Tibial artery (tissue), 4 donors: ENCODE data around the gene CLCN7.
A peak's percentile ranks its signal among the peaks of the same experiment; 100 is the strongest.

ENCODE experiments used
- DNase-seq, 2 donors: peaks; one replicate each; pipeline ENCODE4 v3.0.0-alpha.2; 2019
- H3K27ac ChIP-seq, 2 donors: fragments of 200-600 bp; sonication (generic) in 1 of 2; 1 replicate in 1 of 2; 2 replicates in 1 of 2; pipeline ENCODE4 v1.5.1; 2018 to 2019; ENCODE audit warnings: mild to moderate bottlenecking in 1 of 2
- H3K27me3 ChIP-seq, 2 donors: fragments of 200-600 bp; sonication (generic) in 1 of 2; one replicate each; pipeline versions ENCODE4 v1.5.1 to v1.6.0; 2016 to 2019
- H3K36me3 ChIP-seq, 3 donors: fragments of 200-600 bp; sonication (generic) in 2 of 3; one replicate each; pipeline ENCODE4 v1.5.1; 2016 to 2019; ENCODE audit warnings: mild to moderate bottlenecking in 2 of 3
- H3K4me1 ChIP-seq, 4 donors: fragments of 200-600 bp; sonication (generic) in 2 of 4; 1 replicate in 3 of 4; 2 replicates in 1 of 4; pipeline ENCODE4 v1.5.1; 2016 to 2019
- H3K4me3 ChIP-seq, 2 donors: fragments of 200-600 bp; sonication (generic) in 1 of 2; 1 replicate in 1 of 2; 2 replicates in 1 of 2; pipeline ENCODE4 v1.5.1; 2018 to 2019; ENCODE audit warnings: mild to moderate bottlenecking in 2 of 2
- H3K9me3 ChIP-seq, 3 donors: fragments of 200-600 bp; sonication (generic) in 1 of 3; one replicate each; pipeline ENCODE4 v1.5.1; 2016 to 2019
- CTCF ChIP-seq, 2 experiments: fragments of 200-600 bp in 1 of 2; fragments of 450-650 bp in 1 of 2; IDR thresholded peaks; one replicate each; pipeline ENCODE4 v1.5.1; 2017 to 2019; ENCODE audit warnings: antibody characterized with exemption in 2 of 2, mild to moderate bottlenecking in 1 of 2, moderate library complexity in 1 of 2
- intact Hi-C: fragments of 100-400 bp; cut with DNase I; formaldehyde crosslinking; loops from one replicate; pipeline ENCODE4 v1.15.0; 2023; ENCODE audit warnings: low total_unique reads

The CLCN7 gene

GRCh38 chr16:1413684-1414531, 60.9 kb downstream of the CLCN7 start:
- no peaks in the 10 kb centered on the region for H3K9me3 ChIP-seq
- H3K36me3 ChIP-seq: peaks cover 0 to 34% (median 8%) of the 10 kb centered on the region in 3 donors
- peak overlapping the region; percentile 88 to 89 for H3K27ac ChIP-seq
- no peaks in the 10 kb centered on the region for H3K27me3 ChIP-seq
- TF ChIP-seq CTCF (IDR thresholded peaks at IDR 0.05): peak; percentile 53 to 57
- DNase-seq: peak; percentile 32 to 75
- intact Hi-C loops: no loop called here
- H3K4me1 ChIP-seq: peaks cover 0 to 39% (median 15%) of the 10 kb centered on the region in 4 donors
- peak overlapping the region; percentile 92 to 99 for H3K4me3 ChIP-seq

GRCh38 chr16:1412847-1413246, 62.0 kb downstream of the CLCN7 start:
- Histone ChIP-seq H3K36me3 (peaks cover 0 to 28% (median 8%) of the 10 kb centered on the region in 3 donors), H3K9me3 (no peaks in the 10 kb centered on the region), H3K27me3 (no peaks in the 10 kb centered on the region), H3K27ac (peak overlapping the region in 1 of 2 donors; percentile 33), H3K4me1 (peaks cover 0 to 46% (median 23%) of the 10 kb centered on the region in 4 donors), H3K4me3 (no peak overlapping the region)
- TF ChIP-seq CTCF (IDR thresholded peaks at IDR 0.05): no peak
- DNase-seq: no peak
- intact Hi-C loops: no loop called here

GRCh38 chr16:1408171-1408837, 66.5 kb downstream of the CLCN7 start:
- H3K36me3 ChIP-seq: peaks cover 0 to 56% (median 12%) of the 10 kb centered on the region in 3 donors
- H3K4me1 ChIP-seq: peaks cover 0 to 38% (median 20%) of the 10 kb centered on the region in 4 donors
- no peaks in the 10 kb centered on the region for H3K27me3 ChIP-seq
- DNase-seq: peak; percentile 95 to 97
- intact Hi-C loops: no loop called here
- TF ChIP-seq CTCF (IDR thresholded peaks at IDR 0.05): no peak
- peak overlapping the region; percentile 57 to 81 for H3K27ac ChIP-seq
- H3K4me3 ChIP-seq: peak overlapping the region; percentile 50 to 52
- no peaks in the 10 kb centered on the region for H3K9me3 ChIP-seq

- Histone ChIP-seq H3K27ac (peak overlapping the region; percentile 47 to 81), H3K4me1 (peaks cover 0 to 32% (median 20%) of the 10 kb centered on the region in 4 donors), H3K36me3 (peaks cover 4 to 61% (median 17%) of the 10 kb centered on the region in 3 donors), H3K9me3 (no peaks in the 10 kb centered on the region), H3K27me3 (no peaks in the 10 kb centered on the region), H3K4me3 (peak overlapping the region; percentile 50 to 52)
- TF ChIP-seq CTCF (IDR thresholded peaks at IDR 0.05): no peak
- DNase-seq: no peak
- intact Hi-C loops: loop anchor here (2.0 kb wide), 1 partner anchor 25 kb away; no protein-coding TSS in a partner anchor
These were observed 67.1 kb downstream of the CLCN7 start for GRCh38 chr16:1407753-1408152.

- H3K4me3 ChIP-seq: no peak overlapping the region
- H3K27ac ChIP-seq: no peak overlapping the region
- peaks cover 0 to 17% (median 11%) of the 10 kb centered on the region in 4 donors for H3K4me1 ChIP-seq
- intact Hi-C loops: no loop called here
- TF ChIP-seq CTCF (IDR thresholded peaks at IDR 0.05): no peak
- no peaks in the 10 kb centered on the region for H3K27me3 ChIP-seq
- H3K9me3 ChIP-seq: no peaks in the 10 kb centered on the region
- H3K36me3 ChIP-seq: peaks cover 34 to 73% (median 49%) of the 10 kb centered on the region in 3 donors
- DNase-seq: no peak
These were observed 71.1 kb downstream of the CLCN7 start for GRCh38 chr16:1403733-1404132.
